Neural progenitor cell (in vitro differentiated cells): ENCODE measurements around the gene CTDSP1.

Experiments used
- EZH2 ChIP-seq: fragments of 200-600 bp; sonication (generic); IDR thresholded peaks from 2 replicates; pipeline ENCODE4 v1.6.1; 2017; ENCODE audit warnings: antibody characterized with exemption, mild to moderate bottlenecking, moderate library complexity
- EZH2phosphoT487 ChIP-seq: fragments of 200-600 bp; sonication (generic); IDR thresholded peaks from 2 replicates; pipeline ENCODE4 v1.6.1; 2017; ENCODE audit warnings: antibody characterized with exemption
- TF ChIP-seq, protein P1 (sequence below): fragments of 200-600 bp; sonication (generic); IDR thresholded peaks from 2 replicates; pipeline ENCODE4 v1.5.1; 2017; ENCODE audit warnings: antibody characterized with exemption, mild to moderate bottlenecking

DNA sequence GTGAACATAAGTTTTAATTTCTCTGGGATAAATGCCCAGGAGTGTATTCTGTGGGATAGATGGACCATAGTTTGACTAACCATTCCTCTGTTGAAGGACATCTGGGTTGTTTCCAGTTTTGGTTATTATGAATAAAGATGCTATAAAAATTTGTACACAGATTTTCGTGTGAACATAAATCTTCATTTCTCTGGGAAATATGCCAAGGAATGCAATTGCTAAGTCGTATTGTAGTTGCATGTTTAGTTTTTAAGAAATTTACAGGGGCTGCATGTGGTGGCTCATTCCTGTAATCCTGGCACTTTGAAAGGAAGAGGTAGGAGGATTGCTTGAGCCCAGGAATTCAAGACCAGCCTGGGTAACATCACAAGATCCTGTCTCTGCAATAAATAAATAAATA is 24.5 kb upstream of the CTDSP1 start:
- TF ChIP-seq EZH2: no peak
- TF ChIP-seq, protein P1, sequence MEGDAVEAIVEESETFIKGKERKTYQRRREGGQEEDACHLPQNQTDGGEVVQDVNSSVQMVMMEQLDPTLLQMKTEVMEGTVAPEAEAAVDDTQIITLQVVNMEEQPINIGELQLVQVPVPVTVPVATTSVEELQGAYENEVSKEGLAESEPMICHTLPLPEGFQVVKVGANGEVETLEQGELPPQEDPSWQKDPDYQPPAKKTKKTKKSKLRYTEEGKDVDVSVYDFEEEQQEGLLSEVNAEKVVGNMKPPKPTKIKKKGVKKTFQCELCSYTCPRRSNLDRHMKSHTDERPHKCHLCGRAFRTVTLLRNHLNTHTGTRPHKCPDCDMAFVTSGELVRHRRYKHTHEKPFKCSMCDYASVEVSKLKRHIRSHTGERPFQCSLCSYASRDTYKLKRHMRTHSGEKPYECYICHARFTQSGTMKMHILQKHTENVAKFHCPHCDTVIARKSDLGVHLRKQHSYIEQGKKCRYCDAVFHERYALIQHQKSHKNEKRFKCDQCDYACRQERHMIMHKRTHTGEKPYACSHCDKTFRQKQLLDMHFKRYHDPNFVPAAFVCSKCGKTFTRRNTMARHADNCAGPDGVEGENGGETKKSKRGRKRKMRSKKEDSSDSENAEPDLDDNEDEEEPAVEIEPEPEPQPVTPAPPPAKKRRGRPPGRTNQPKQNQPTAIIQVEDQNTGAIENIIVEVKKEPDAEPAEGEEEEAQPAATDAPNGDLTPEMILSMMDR: no peak
- TF ChIP-seq EZH2phosphoT487: no peak
